ENCODE measurements around the gene ALG3. TPM values are rescaled to one million over a fixed set of nuclear protein-coding genes. Genes with fewer than 3 reads are reported as not detected.

The ALG3 gene
- polyA plus RNA-seq, 1 donor = 21.5 TPM

GRCh38 chr3:184196536-184196935, 52.2 kb downstream of the ALG3 start:
- no peak for DNase-seq (ENCODE audit: low read depth)

- DNase-seq (ENCODE audit: low read depth) = no peak
Measured at GRCh38 chr3:184193991-184194539, 54.7 kb downstream of the ALG3 start.

- DNase-seq (ENCODE audit: low read depth) = no peak
Measured at GRCh38 chr3:184192889-184193288, 55.9 kb downstream of the ALG3 start.

Other genes starting within 250 kb of the ALG3 start
- gene ABCC5, start 231.1 kb downstream of the ALG3 start, polyA plus RNA-seq (ENCODE audit: insufficient read length) = 28.5 TPM
- gene HTR3D, start 217.2 kb downstream of the ALG3 start, polyA plus RNA-seq (ENCODE audit: insufficient read length) = not detected
- gene HTR3C, start 195.9 kb downstream of the ALG3 start, polyA plus RNA-seq (ENCODE audit: insufficient read length) = not detected
- gene HTR3E, start 151.9 kb downstream of the ALG3 start, polyA plus RNA-seq (ENCODE audit: insufficient read length) = not detected
- 36.4 TPM for gene EIF2B5, start 113.6 kb downstream of the ALG3 start, polyA plus RNA-seq (ENCODE audit: insufficient read length)
- 85.7 TPM for gene DVL3, start 93.6 kb downstream of the ALG3 start, polyA plus RNA-seq (ENCODE audit: insufficient read length)
- 177 TPM for gene AP2M1, start 74.1 kb downstream of the ALG3 start, polyA plus RNA-seq (ENCODE audit: insufficient read length)
- gene ABCF3, start 62.8 kb downstream of the ALG3 start, polyA plus RNA-seq (ENCODE audit: insufficient read length) = 53.2 TPM
- 0.40 TPM for gene VWA5B2, start 19.4 kb downstream of the ALG3 start, polyA plus RNA-seq (ENCODE audit: insufficient read length)
- 1.4 TPM for gene EEF1AKMT4, start 710 bp upstream of the ALG3 start, polyA plus RNA-seq (ENCODE audit: insufficient read length)
- not detected for gene CAMK2N2, start 12.6 kb upstream of the ALG3 start, polyA plus RNA-seq (ENCODE audit: insufficient read length)
- gene ECE2, start 27.1 kb upstream of the ALG3 start, polyA plus RNA-seq (ENCODE audit: insufficient read length) = not detected
- gene PSMD2, start 50.3 kb upstream of the ALG3 start, polyA plus RNA-seq (ENCODE audit: insufficient read length) = 163 TPM
- 171 TPM for gene EIF4G1, start 65.6 kb upstream of the ALG3 start, polyA plus RNA-seq (ENCODE audit: insufficient read length)
- gene FAM131A, start 88.6 kb upstream of the ALG3 start, polyA plus RNA-seq (ENCODE audit: insufficient read length) = 8.8 TPM
- gene CLCN2, start 112.6 kb upstream of the ALG3 start, polyA plus RNA-seq (ENCODE audit: insufficient read length) = 3.7 TPM
- gene POLR2H, start 112.7 kb upstream of the ALG3 start, polyA plus RNA-seq (ENCODE audit: insufficient read length) = 45.6 TPM
- gene THPO, start 129.2 kb upstream of the ALG3 start, polyA plus RNA-seq (ENCODE audit: insufficient read length) = 1.8 TPM
- gene CHRD, start 131.1 kb upstream of the ALG3 start, polyA plus RNA-seq (ENCODE audit: insufficient read length) = 19.2 TPM